HepG2 (cell line): Measurements from ENCODE around the gene ECHS1.

ENCODE experiments used
- MYNN ChIP-seq: sonication (generic); formaldehyde crosslinking; IDR thresholded peaks from 2 replicates; pipeline ENCODE4 v1.4.0; 2020; ENCODE audit warnings: mild to moderate bottlenecking, low read depth, missing genetic modification reagents
- PBX2 ChIP-seq: IDR thresholded peaks from 2 replicates; pipeline ENCODE4 v1.6.1; 2016; ENCODE audit warnings: control low read depth
- RBM39 ChIP-seq: fragments of 200-400 bp; formaldehyde crosslinking; IDR thresholded peaks from one replicate; pipeline ENCODE4 v1.6.1; 2018; ENCODE audit warnings: antibody characterized with exemption, mild to moderate bottlenecking, low read depth, low read length; ENCODE audit not compliant: poor library complexity, severe bottlenecking
- TRAFD1 ChIP-seq: sonication (generic); formaldehyde crosslinking; IDR thresholded peaks from 2 replicates; pipeline ENCODE4 v1.5.1; 2020; ENCODE audit warnings: missing genetic modification reagents, mild to moderate bottlenecking, borderline replicate concordance
- ZBTB7A ChIP-seq: sonication (generic); formaldehyde crosslinking; IDR thresholded peaks from 2 replicates; pipeline ENCODE4 v1.8.0; 2022; ENCODE audit warnings: mild to moderate bottlenecking, missing genetic modification reagents
- TF ChIP-seq, protein P1 (sequence below): IDR thresholded peaks from 2 replicates; pipeline ENCODE4 v1.6.1; 2012; ENCODE audit warnings: inconsistent platforms

DNA sequence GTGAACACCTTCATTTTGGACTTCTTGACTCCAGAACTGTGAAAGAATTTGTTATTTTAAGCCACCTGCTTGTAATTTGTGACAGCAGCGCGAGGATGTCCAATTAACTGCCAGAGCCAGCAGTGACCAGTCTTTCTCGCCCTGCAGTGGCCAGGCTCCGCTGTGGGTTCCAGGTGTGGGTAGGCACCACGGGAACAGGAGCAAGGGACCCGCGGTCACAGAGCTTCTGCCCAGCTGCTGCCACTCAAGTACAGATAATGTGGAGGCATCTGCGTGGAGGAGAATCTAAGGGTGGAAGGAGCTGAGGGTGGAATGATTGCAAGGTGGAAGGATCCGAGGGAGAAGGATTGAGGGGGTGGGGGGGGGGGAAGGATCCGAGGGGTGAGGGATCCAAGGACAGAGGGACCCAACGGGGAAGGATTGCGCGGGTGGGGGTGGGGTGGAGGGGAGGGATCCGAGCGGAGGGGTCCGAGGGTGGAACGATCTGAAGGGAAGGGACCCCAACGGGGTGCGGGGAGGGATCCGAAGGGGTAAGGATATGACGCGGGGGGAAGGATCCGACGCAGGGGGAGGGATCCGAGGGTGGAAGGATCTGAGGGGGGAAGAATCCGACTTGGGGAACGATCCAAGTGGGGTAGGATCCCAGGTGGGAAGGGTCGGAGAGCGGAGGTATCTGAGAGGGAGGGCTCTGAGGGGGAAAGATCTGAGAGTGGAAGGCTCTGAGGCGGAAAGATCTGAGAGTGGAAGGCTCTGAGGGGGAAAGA lies 40.0 kb downstream of the ECHS1 start:
- TF ChIP-seq MYNN (CRISPR knock-in tag) (no peak), TRAFD1 (CRISPR knock-in tag) (no peak), RBM39 (no peak), PBX2 (CRISPR knock-in tag) (no peak), ZBTB7A (CRISPR knock-in tag) (no peak)
- TF ChIP-seq, protein P1, sequence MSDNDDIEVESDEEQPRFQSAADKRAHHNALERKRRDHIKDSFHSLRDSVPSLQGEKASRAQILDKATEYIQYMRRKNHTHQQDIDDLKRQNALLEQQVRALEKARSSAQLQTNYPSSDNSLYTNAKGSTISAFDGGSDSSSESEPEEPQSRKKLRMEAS, result no peak
